ENCODE data around the gene DEXI. TPM values are rescaled to one million over a fixed set of nuclear protein-coding genes. Genes with fewer than 3 reads are reported as not detected.

The DEXI gene
- total and polyA plus RNA-seq, 9 of the 15 experiments (the other 6 are each of a cell fraction or from before 2014, with no cell fraction given): 2.9 to 40.1 (median 22.0) TPM

DNA sequence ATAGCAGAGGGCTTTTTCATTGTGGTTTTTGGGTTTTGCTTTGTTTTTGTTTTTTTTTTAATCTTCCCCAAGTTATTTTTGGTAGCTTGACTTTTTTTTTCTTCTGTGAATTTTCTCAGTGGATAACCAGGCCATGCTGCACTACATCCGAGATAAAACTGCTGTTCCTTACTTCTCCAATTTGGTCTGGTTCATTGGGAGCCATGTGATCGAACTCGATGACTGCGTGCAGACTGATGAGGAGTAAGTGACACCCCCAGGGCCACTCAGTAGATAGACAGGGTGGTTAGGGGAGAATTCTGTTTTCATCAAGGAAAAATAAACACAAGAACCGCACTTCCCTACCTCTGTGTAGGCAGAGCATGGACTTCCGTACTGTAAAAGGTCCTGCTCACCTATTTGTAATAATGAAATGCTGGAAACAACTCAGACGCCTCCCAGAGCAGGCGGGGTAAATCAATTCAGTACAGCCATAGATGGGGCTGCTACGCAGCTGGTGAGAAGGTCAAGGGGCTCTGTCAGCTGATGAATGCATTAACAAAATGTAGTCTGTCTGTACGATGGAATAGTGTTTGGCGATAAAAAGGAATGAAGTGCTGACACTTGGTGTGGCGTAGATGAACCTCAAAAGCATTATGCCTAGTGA lies 30.7 kb upstream of the DEXI start (continued):
- TF ChIP-seq, protein P1, sequence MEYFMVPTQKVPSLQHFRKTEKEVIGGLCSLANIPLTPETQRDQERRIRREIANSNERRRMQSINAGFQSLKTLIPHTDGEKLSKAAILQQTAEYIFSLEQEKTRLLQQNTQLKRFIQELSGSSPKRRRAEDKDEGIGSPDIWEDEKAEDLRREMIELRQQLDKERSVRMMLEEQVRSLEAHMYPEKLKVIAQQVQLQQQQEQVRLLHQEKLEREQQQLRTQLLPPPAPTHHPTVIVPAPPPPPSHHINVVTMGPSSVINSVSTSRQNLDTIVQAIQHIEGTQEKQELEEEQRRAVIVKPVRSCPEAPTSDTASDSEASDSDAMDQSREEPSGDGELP (CRISPR knock-in tag; IDR thresholded peaks at IDR 0.05; ENCODE audit: borderline replicate concordance): 0 out of 2 replicates have a peak, but pooled peaks have one; percentile 16
- TF ChIP-seq MCM3 (IDR thresholded peaks at IDR 0.05) (no peak), CXXC5 (CRISPR knock-in tag; IDR thresholded peaks at IDR 0.05) (0 out of 2 replicates have a peak, but pooled peaks have one; percentile 8), ZNF197 (CRISPR knock-in tag; IDR thresholded peaks at IDR 0.05; ENCODE audit: low read depth) (peak; percentile 8; the same call in 1 of the 2 replicates), KAT7 (CRISPR knock-in tag; IDR thresholded peaks at IDR 0.05; ENCODE audit: borderline replicate concordance) (0 out of 2 replicates have a peak, but pooled peaks have one; percentile 46), RBM14 (IDR thresholded peaks at IDR 0.05; ENCODE audit: borderline replicate concordance, insufficient read depth, low read depth, low read length) (no peak), EHMT2 (IDR thresholded peaks at IDR 0.05) (no peak), PYGO2 (tag; IDR thresholded peaks at IDR 0.05) (no peak), ZNF212 (CRISPR knock-in tag; IDR thresholded peaks at IDR 0.05) (no peak), ZNF133 (CRISPR knock-in tag; IDR thresholded peaks at IDR 0.05) (no peak), MEF2A (IDR thresholded peaks at IDR 0.05; ENCODE audit: control insufficient read depth, low read depth, low read length) (peak; percentile 63; the same call in 1 of the 2 replicates), SPI1 (IDR thresholded peaks at IDR 0.05; ENCODE audit: borderline replicate concordance, low read depth, low read length) (0 out of 2 replicates have a peak, but pooled peaks have one; percentile 12), ZNF224 (CRISPR knock-in tag; IDR thresholded peaks at IDR 0.05) (no peak), L3MBTL2 (IDR thresholded peaks at IDR 0.05) (peak; percentile 66), HDAC3 (IDR thresholded peaks at IDR 0.05; ENCODE audit: borderline replicate concordance, partially characterized antibody) (no peak), MYC (IDR thresholded peaks at IDR 0.05; ENCODE audit: low read depth, low read length) (0 out of 2 replicates have a peak, but pooled peaks have one; percentile 11), MYC (CRISPR knock-in tag; IDR thresholded peaks at IDR 0.05; ENCODE audit: borderline replicate concordance, low read depth) (no peak)
- TF ChIP-seq, protein P2, sequence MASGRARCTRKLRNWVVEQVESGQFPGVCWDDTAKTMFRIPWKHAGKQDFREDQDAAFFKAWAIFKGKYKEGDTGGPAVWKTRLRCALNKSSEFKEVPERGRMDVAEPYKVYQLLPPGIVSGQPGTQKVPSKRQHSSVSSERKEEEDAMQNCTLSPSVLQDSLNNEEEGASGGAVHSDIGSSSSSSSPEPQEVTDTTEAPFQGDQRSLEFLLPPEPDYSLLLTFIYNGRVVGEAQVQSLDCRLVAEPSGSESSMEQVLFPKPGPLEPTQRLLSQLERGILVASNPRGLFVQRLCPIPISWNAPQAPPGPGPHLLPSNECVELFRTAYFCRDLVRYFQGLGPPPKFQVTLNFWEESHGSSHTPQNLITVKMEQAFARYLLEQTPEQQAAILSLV (tag; IDR thresholded peaks at IDR 0.05): no peak
- TF ChIP-seq, protein P3, sequence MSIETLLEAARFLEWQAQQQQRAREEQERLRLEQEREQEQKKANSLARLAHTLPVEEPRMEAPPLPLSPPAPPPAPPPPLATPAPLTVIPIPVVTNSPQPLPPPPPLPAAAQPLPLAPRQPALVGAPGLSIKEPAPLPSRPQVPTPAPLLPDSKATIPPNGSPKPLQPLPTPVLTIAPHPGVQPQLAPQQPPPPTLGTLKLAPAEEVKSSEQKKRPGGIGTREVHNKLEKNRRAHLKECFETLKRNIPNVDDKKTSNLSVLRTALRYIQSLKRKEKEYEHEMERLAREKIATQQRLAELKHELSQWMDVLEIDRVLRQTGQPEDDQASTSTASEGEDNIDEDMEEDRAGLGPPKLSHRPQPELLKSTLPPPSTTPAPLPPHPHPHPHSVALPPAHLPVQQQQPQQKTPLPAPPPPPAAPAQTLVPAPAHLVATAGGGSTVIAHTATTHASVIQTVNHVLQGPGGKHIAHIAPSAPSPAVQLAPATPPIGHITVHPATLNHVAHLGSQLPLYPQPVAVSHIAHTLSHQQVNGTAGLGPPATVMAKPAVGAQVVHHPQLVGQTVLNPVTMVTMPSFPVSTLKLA (conservative IDR thresholded peaks at IDR 0.05): no peak
- TF ChIP-seq, protein P4, sequence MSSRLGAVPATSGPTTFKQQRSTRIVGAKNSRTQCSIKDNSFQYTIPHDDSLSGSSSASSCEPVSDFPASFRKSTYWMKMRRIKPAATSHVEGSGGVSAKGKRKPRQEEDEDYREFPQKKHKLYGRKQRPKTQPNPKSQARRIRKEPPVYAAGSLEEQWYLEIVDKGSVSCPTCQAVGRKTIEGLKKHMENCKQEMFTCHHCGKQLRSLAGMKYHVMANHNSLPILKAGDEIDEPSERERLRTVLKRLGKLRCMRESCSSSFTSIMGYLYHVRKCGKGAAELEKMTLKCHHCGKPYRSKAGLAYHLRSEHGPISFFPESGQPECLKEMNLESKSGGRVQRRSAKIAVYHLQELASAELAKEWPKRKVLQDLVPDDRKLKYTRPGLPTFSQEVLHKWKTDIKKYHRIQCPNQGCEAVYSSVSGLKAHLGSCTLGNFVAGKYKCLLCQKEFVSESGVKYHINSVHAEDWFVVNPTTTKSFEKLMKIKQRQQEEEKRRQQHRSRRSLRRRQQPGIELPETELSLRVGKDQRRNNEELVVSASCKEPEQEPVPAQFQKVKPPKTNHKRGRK (tag; IDR thresholded peaks at IDR 0.05): 0 out of 2 replicates have a peak, but pooled peaks have one; percentile 5
- TF ChIP-seq, protein P5, sequence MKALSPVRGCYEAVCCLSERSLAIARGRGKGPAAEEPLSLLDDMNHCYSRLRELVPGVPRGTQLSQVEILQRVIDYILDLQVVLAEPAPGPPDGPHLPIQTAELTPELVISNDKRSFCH (CRISPR knock-in tag; IDR thresholded peaks at IDR 0.05): no peak
- TF ChIP-seq, protein P5 (tag; IDR thresholded peaks at IDR 0.05): peak; percentile 66; the same call in 1 of the 2 replicates

Data from K562 (cell line).